Activated naive CD8-positive, alpha-beta T cell (primary cell): ENCODE data around the gene R3HDML.

Experiments used
- H3K27ac Mint-ChIP-seq: one replicate; pipeline ENCODE4 v1.8.0; 2021; ENCODE audit warnings: mixed read lengths
- H3K27me3 Mint-ChIP-seq: one replicate; pipeline ENCODE4 v1.8.0; 2021; ENCODE audit warnings: mixed read lengths
- H3K36me3 Mint-ChIP-seq: one replicate; pipeline ENCODE4 v1.8.0; 2021; ENCODE audit warnings: mixed read lengths
- H3K4me1 Mint-ChIP-seq: one replicate; pipeline ENCODE4 v1.8.0; 2021; ENCODE audit warnings: low read depth, mixed read lengths
- H3K4me3 Mint-ChIP-seq: one replicate; pipeline ENCODE4 v1.8.0; 2021; ENCODE audit warnings: mild to moderate bottlenecking, mixed read lengths
- H3K9me3 Mint-ChIP-seq: one replicate; pipeline ENCODE4 v1.8.0; 2021; ENCODE audit warnings: low read depth, mixed read lengths

R3HDML gene

DNA sequence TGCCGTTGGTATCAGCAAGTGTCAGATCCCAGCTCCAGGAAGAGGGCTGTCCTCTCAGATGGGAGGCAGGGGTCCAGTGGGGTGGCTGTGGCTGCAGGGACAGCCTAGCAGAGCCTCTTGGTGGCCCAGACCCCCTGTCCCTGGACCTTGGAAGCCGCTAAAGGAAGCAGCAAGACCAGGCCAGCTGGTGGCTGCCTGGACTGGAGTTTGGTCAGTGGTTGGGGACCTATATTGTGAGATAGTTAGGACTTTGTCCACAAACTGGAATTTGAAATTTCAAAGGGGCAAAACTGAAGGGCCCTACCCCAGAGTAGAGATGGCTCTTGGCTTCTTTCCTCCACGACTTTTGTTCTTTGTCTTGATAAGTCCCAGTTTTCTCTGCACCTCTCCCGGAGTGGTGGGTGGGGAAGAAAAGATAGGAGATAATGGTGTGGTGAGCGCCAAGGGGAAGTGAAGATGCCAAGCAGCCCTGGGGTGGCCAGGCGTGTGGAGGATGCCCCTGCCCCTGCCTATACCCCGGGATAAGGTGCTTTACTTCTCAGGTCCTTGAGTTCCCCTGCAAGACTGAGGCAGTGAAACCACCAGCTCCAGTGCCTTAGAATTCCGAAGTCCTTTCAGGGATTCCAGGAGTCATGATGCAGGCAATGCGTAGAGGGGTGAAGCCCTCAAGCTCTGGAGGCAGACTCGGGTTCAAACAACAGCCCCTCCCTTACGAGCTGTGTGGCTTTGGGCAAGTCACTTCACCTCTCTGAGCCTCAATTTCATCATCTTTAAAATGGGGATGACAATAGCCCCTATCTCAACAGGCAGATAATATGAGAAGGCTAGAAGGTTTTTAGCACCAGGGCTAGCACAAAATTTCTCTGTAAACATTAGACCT, 58.9 kb downstream of the R3HDML start:
- Mint-ChIP-seq H3K27me3 (peaks cover 1% of the 10 kb centered on the region), H3K27ac (no peak overlapping the region), H3K4me3 (no peak overlapping the region), H3K9me3 (no peaks in the 10 kb centered on the region), H3K36me3 (no peaks in the 10 kb centered on the region), H3K4me1 (no peaks in the 10 kb centered on the region)

DNA sequence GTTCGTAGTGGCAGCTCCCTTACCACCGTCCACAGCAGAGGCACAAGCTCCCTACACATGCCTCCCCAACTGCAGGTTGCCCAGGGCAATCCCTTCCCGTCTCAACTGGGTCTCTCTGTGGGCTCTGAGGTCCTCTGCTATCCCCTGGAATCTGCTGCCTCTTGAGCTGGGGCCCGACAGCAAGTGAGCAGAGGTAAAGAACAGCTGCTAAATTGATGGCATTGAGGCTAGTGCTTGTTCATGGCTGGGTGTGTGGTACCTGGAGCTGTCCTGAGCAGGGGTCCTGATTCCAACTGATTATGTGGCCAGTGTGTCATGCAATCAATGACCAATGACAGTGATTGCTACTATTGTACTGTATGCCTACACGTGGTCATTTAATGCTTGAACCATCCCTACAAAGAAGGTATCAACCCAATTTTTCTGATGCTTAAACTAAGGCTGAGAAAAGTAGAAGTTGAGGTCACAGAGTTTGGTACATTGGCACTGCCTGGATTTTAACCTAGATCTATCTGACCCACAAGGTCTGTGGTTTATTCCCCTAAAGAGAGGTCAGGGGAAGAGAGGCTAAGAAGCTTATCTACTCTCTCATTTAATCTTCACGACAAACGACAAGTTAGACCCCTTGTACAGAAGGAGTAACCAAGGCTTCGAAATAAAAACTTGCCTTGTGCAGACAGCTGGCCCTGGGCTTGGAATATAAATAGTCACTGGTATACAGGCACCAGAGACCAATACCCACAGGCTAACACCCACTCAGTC, 59.7 kb downstream of the R3HDML start:
- Mint-ChIP-seq H3K36me3 (no peaks in the 10 kb centered on the region), H3K4me3 (no peak overlapping the region), H3K27me3 (peaks cover 1% of the 10 kb centered on the region), H3K4me1 (no peaks in the 10 kb centered on the region), H3K9me3 (no peaks in the 10 kb centered on the region), H3K27ac (no peak overlapping the region)

DNA sequence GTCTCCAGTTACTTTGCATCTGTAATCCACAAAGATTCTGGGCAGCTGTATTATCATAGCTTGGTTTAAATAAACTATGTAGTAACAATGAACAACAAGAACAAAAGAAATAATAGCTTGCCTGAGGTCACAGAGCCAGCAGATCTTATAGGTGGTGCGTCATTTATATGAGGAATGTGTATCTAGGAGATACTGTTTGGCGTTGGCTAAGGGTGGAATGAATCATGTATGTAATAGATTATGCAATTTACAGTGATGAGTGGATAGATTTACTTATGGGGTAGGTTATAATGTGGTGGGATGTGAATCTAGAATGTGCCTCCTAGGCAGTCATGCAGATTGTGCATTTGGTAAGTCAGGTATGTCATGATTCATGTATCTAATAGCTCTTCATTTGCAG, 61.5 kb downstream of the R3HDML start:
- Mint-ChIP-seq H3K4me3 (no peak overlapping the region), H3K36me3 (no peaks in the 10 kb centered on the region), H3K27me3 (peaks cover 1% of the 10 kb centered on the region), H3K4me1 (no peaks in the 10 kb centered on the region), H3K9me3 (no peaks in the 10 kb centered on the region), H3K27ac (no peak overlapping the region)

DNA sequence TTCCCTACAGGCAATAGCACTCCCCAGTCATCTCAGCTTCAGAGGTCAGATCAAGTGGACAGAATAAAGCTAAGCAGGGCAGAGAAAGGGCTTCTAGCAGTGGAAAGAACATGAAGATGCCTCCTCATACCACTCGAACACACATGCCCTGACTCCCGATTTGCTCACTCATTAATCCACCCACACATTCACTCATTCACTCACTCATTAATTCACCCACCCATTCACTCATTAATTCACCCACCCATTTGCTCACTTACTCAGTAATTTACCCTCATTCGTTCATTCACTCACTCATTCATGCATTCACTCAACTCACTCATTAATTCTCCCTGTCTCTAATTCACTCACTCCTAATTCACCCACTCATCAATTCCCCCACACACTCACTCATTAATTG, 62.6 kb downstream of the R3HDML start:
- Mint-ChIP-seq H3K9me3 (no peaks in the 10 kb centered on the region), H3K27me3 (peaks cover 1% of the 10 kb centered on the region), H3K4me3 (no peak overlapping the region), H3K4me1 (no peaks in the 10 kb centered on the region), H3K36me3 (no peaks in the 10 kb centered on the region), H3K27ac (no peak overlapping the region)

DNA sequence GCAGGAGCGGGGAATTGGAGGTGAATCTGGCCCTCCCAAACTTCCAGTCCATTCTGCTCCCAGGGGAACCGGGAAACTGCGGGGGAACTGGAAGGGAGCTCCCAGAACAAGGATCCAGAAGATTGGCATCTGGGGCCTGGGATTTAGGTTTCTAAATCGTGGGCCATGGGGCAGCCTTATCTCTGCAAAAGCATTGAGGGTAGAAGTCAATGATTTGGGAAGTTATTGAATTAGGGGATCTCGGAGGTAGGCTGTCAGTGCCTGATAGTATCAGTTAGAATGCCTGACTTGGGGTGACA, 63.8 kb downstream of the R3HDML start:
- no peaks in the 10 kb centered on the region for H3K4me1 Mint-ChIP-seq
- H3K4me3 Mint-ChIP-seq, result no peak overlapping the region
- H3K27me3 Mint-ChIP-seq, result peaks cover 1% of the 10 kb centered on the region
- no peaks in the 10 kb centered on the region for H3K9me3 Mint-ChIP-seq
- no peak overlapping the region for H3K27ac Mint-ChIP-seq
- H3K36me3 Mint-ChIP-seq, result no peaks in the 10 kb centered on the region
